Nephron progenitor cell (in vitro differentiated cells): ENCODE measurements around the gene DAAM2.

Experiments
- DNase-seq: peaks from one replicate; pipeline ENCODE4 v3.0.0; 2021
- H3K27ac Mint-ChIP-seq: 2 replicates; pipeline ENCODE4 v1.8.0; 2021; ENCODE audit warnings: mild to moderate bottlenecking, moderate library complexity, mixed read lengths
- H3K27me3 Mint-ChIP-seq: 2 replicates; pipeline ENCODE4 v1.8.0; 2021; ENCODE audit warnings: mild to moderate bottlenecking, low read depth, mixed read lengths; ENCODE audit not compliant: poor library complexity
- H3K36me3 Mint-ChIP-seq: 2 replicates; pipeline ENCODE4 v1.8.0; 2021; ENCODE audit warnings: low read depth, mixed read lengths
- H3K4me1 Mint-ChIP-seq: 2 replicates; pipeline ENCODE4 v1.8.0; 2021; ENCODE audit warnings: mixed read lengths
- H3K4me3 Mint-ChIP-seq: 2 replicates; pipeline ENCODE4 v1.8.0; 2021; ENCODE audit warnings: mild to moderate bottlenecking, moderate library complexity, mixed read lengths
- H3K9me3 Mint-ChIP-seq: 2 replicates; pipeline ENCODE4 v1.8.0; 2021; ENCODE audit warnings: mild to moderate bottlenecking, moderate library complexity, mixed read lengths
- TF ChIP-seq, protein P1 (sequence below): fragments of 200-600 bp; sonication (generic); IDR thresholded peaks from 2 replicates; pipeline ENCODE4 v1.5.0; 2021; ENCODE audit warnings: antibody characterized with exemption

Gene DAAM2

DNA sequence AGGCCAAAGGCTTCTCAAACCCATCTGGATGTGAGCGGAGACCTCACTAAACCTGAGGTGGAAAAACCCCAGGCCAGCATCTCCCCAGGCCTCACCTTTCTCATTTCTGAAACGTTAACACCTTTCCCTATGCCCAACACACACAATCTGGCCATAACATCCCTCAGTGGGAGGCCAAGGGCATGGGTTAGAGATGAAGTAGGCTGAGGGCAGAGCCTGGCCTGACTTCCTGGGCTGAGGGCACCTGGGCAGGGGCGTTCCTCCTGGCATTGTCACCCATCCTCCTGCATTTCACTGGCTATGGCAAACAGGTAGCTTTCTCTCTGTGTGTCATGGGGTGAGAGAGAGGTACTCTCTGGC lies 133.7 kb downstream of the DAAM2 start:
- Mint-ChIP-seq H3K27ac (no peak overlapping the region), H3K4me1 (peaks cover 16% of the 10 kb centered on the region), H3K4me3 (no peak overlapping the region), H3K36me3 (peaks cover 57% of the 10 kb centered on the region), H3K9me3 (peaks cover 5% of the 10 kb centered on the region), H3K27me3 (peaks cover 8% of the 10 kb centered on the region)
- TF ChIP-seq, protein P1, sequence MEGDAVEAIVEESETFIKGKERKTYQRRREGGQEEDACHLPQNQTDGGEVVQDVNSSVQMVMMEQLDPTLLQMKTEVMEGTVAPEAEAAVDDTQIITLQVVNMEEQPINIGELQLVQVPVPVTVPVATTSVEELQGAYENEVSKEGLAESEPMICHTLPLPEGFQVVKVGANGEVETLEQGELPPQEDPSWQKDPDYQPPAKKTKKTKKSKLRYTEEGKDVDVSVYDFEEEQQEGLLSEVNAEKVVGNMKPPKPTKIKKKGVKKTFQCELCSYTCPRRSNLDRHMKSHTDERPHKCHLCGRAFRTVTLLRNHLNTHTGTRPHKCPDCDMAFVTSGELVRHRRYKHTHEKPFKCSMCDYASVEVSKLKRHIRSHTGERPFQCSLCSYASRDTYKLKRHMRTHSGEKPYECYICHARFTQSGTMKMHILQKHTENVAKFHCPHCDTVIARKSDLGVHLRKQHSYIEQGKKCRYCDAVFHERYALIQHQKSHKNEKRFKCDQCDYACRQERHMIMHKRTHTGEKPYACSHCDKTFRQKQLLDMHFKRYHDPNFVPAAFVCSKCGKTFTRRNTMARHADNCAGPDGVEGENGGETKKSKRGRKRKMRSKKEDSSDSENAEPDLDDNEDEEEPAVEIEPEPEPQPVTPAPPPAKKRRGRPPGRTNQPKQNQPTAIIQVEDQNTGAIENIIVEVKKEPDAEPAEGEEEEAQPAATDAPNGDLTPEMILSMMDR: no peak
- DNase-seq: no peak

DNA sequence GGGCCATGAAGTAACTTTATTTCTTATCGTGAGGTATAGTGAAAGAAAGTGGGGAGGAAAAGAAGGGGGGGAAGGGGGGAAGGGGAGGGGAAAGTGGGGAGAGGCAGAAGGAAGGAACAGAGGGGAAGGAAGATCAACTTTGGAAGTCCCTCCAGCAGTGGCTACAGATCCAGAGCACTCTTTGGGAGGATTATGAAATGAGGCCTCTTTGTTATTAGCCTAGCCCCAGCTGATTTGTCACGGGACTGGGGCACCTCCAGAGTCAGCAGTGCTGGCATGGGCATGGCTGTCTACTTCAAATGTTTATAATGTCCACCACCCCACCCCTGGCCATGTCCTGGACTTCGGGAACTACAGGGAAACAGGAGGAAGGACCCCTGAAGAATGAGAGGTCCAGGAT lies 134.5 kb downstream of the DAAM2 start:
- Mint-ChIP-seq H3K9me3 (peaks cover 5% of the 10 kb centered on the region), H3K4me1 (peaks cover 19% of the 10 kb centered on the region), H3K4me3 (no peak overlapping the region), H3K27me3 (peaks cover 8% of the 10 kb centered on the region), H3K27ac (no peak overlapping the region), H3K36me3 (peaks cover 53% of the 10 kb centered on the region)
- TF ChIP-seq, protein P1: no peak
- DNase-seq: no peak

DNA sequence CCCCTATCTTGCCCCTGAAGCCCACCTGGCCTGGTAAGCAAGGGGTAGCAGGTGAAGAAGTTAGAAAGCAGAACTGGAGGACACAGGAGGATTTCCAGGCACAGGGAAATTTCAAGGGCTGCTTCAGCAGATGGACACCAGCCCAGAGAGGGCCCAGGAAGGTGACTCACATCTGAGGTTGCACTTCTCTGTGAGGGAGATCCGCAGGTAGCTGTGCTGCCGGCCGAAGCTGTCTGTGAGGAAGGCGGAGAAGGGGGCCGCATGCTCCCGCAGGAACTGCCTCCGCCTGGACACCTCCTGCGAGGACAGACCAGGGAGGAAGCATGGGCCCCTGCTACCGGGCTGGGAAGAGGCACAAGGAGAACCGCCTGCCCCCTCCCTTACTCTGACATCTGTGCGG lies 135.0 kb downstream of the DAAM2 start:
- Mint-ChIP-seq H3K4me1 (peaks cover 24% of the 10 kb centered on the region), H3K36me3 (peaks cover 48% of the 10 kb centered on the region), H3K4me3 (no peak overlapping the region), H3K9me3 (peaks cover 5% of the 10 kb centered on the region), H3K27ac (no peak overlapping the region), H3K27me3 (peaks cover 8% of the 10 kb centered on the region)
- DNase-seq: no peak
- TF ChIP-seq, protein P1: no peak

GRCh38 chr6:39929039-39929732 lies 137.0 kb downstream of the DAAM2 start:
- peaks cover 45% of the 10 kb centered on the region for H3K36me3 Mint-ChIP-seq

DNA sequence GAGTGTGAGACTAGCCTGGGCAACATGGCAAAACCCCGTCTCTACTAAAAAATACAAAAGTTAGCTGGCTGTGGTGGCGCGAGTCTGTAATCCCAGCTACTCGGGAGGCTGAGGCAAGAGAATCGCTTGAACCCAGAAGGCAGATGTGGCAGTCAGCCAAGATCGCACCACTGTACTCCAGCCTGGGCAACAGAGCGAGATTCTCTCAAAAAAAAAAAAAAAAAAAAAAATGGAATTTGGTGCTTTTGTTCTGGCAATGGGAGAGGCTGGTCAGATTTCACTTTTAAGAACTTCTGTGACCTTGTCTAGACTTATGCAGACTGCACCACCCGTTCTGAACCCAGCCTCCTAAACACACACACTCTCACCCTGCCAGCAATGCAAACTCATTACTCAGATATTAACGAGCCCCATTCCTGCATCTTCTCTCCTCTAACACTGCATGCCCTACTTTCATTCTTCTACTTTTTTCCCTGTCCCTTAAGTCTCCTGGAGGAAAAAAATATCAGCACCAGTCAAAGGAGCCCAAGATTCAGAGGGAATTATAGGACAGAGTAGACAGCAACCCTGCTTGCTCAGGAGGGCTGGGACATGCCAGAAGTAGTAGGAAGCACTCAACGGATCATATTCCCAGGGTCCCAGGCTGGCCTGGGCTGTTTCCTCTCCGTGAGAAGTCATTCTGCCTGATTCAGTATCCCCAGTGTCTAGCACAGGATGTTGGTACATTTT lies 137.7 kb downstream of the DAAM2 start:
- H3K27ac Mint-ChIP-seq: no peak overlapping the region
- peaks cover 44% of the 10 kb centered on the region for H3K36me3 Mint-ChIP-seq
- DNase-seq: no peak
- H3K4me3 Mint-ChIP-seq: peak overlapping the region; percentile 10
- H3K9me3 Mint-ChIP-seq: peaks cover 5% of the 10 kb centered on the region
- H3K27me3 Mint-ChIP-seq: peaks cover 8% of the 10 kb centered on the region
- TF ChIP-seq, protein P1: no peak
- H3K4me1 Mint-ChIP-seq: peaks cover 42% of the 10 kb centered on the region

More at GRCh38 chr6:39929039-39929732, 137.0 kb downstream of the DAAM2 start:
- TF ChIP-seq, protein P1: no peak
- Mint-ChIP-seq H3K27me3 (peaks cover 8% of the 10 kb centered on the region), H3K27ac (peak overlapping the region; percentile 90), H3K4me3 (no peak overlapping the region), H3K9me3 (peaks cover 5% of the 10 kb centered on the region), H3K4me1 (peaks cover 42% of the 10 kb centered on the region)
- no peak for DNase-seq

- no peak for DNase-seq
- Mint-ChIP-seq H3K4me1 (peaks cover 42% of the 10 kb centered on the region), H3K4me3 (no peak overlapping the region), H3K9me3 (peaks cover 5% of the 10 kb centered on the region), H3K27ac (no peak overlapping the region), H3K27me3 (peaks cover 8% of the 10 kb centered on the region), H3K36me3 (peaks cover 37% of the 10 kb centered on the region)
- TF ChIP-seq, protein P1: no peak
Measured at GRCh38 chr6:39930540-39930939, 138.4 kb downstream of the DAAM2 start.
